Measurements from ENCODE around the gene S100A9.
"Not testable (repeated sequence)": the region's sequence is repeated elsewhere in the genome, so short reads cannot be mapped to it uniquely, and the experiment has no call there.

S100A9 gene

GRCh38 chr1:153389973-153390879 lies 32.6 kb downstream of the S100A9 start:
- DNase-seq (ENCODE audit: low spot score), result no peak

- no peak for DNase-seq (ENCODE audit: low spot score)
These were observed 33.5 kb downstream of the S100A9 start, which contains the start of gene S100A8 for GRCh38 chr1:153390938-153391710. Gene S100A8 (minus strand): TSS chr1:153391073. CDS start chr1:153390535, 538 bp downstream.

GRCh38 chr1:153392258-153392657 lies 34.6 kb downstream of the S100A9 start:
- no peak for DNase-seq (ENCODE audit: low spot score)

- DNase-seq (ENCODE audit: low spot score), result no peak
These were observed 35.2 kb downstream of the S100A9 start for GRCh38 chr1:153392822-153393221.

- no peak for DNase-seq (ENCODE audit: low spot score)
These were observed 36.3 kb downstream of the S100A9 start for GRCh38 chr1:153393926-153394325.

- DNase-seq (ENCODE audit: low spot score), result no peak
These were observed 36.7 kb downstream of the S100A9 start for GRCh38 chr1:153394391-153394790.

GRCh38 chr1:153395136-153395685 lies 37.6 kb downstream of the S100A9 start:
- DNase-seq (ENCODE audit: low spot score), result no peak

- no peak for DNase-seq (ENCODE audit: low spot score)
These were observed 38.1 kb downstream of the S100A9 start for GRCh38 chr1:153395776-153396175.

GRCh38 chr1:153396461-153396860 lies 38.8 kb downstream of the S100A9 start:
- DNase-seq (ENCODE audit: low spot score), result no peak

- DNase-seq (ENCODE audit: low spot score), result no peak
These were observed 39.6 kb downstream of the S100A9 start for GRCh38 chr1:153397051-153397923.

- no peak for DNase-seq (ENCODE audit: low spot score)
These were observed 40.4 kb downstream of the S100A9 start for GRCh38 chr1:153397924-153398651.

GRCh38 chr1:153399401-153400055 lies 41.9 kb downstream of the S100A9 start:
- no peak for DNase-seq (ENCODE audit: low spot score)

GRCh38 chr1:153400244-153400643 lies 42.6 kb downstream of the S100A9 start:
- no peak for DNase-seq (ENCODE audit: low spot score)

- DNase-seq (ENCODE audit: low spot score), result no peak
These were observed 43.8 kb downstream of the S100A9 start for GRCh38 chr1:153401461-153401860.

- no peak for DNase-seq (ENCODE audit: low spot score)
These were observed 44.6 kb downstream of the S100A9 start for GRCh38 chr1:153402226-153402625.

- no peak for DNase-seq (ENCODE audit: low spot score)
These were observed 45.9 kb downstream of the S100A9 start for GRCh38 chr1:153403421-153404085.

- DNase-seq (ENCODE audit: low spot score), result no peak
These were observed 46.5 kb downstream of the S100A9 start for GRCh38 chr1:153404086-153404635.

GRCh38 chr1:153404768-153405167 lies 47.1 kb downstream of the S100A9 start:
- DNase-seq (ENCODE audit: low spot score), result peak; percentile 33

- DNase-seq (ENCODE audit: low spot score), result not testable (repeated sequence)
These were observed 48.4 kb downstream of the S100A9 start for GRCh38 chr1:153405825-153406599.
